ENCODE measurements around the gene RGS6.

- no peak for TF ChIP-seq CTCF (IDR thresholded peaks at IDR 0.05)
- TF ChIP-seq POLR2AphosphoS5 (IDR thresholded peaks at IDR 0.05), result no peak
Measured at GRCh38 chr14:72033365-72033764, 101.1 kb downstream of the RGS6 start.
